Nephron progenitor cell (in vitro differentiated cells): ENCODE measurements around the gene DHX58.
A peak's percentile ranks its signal among the peaks of the same experiment; 100 is the strongest.

Experiments used
- DNase-seq: peaks from one replicate; pipeline ENCODE4 v3.0.0; 2021
- H3K27ac Mint-ChIP-seq: 2 replicates; pipeline ENCODE4 v1.8.0; 2021; ENCODE audit warnings: mild to moderate bottlenecking, moderate library complexity, mixed read lengths
- H3K27me3 Mint-ChIP-seq: 2 replicates; pipeline ENCODE4 v1.8.0; 2021; ENCODE audit warnings: mild to moderate bottlenecking, low read depth, mixed read lengths; ENCODE audit not compliant: poor library complexity
- H3K36me3 Mint-ChIP-seq: 2 replicates; pipeline ENCODE4 v1.8.0; 2021; ENCODE audit warnings: low read depth, mixed read lengths
- H3K4me1 Mint-ChIP-seq: 2 replicates; pipeline ENCODE4 v1.8.0; 2021; ENCODE audit warnings: mixed read lengths
- H3K4me3 Mint-ChIP-seq: 2 replicates; pipeline ENCODE4 v1.8.0; 2021; ENCODE audit warnings: mild to moderate bottlenecking, moderate library complexity, mixed read lengths
- H3K9me3 Mint-ChIP-seq: 2 replicates; pipeline ENCODE4 v1.8.0; 2021; ENCODE audit warnings: mild to moderate bottlenecking, moderate library complexity, mixed read lengths
- TF ChIP-seq, protein P1 (sequence below): fragments of 200-600 bp; sonication (generic); IDR thresholded peaks from 2 replicates; pipeline ENCODE4 v1.5.0; 2021; ENCODE audit warnings: antibody characterized with exemption

Gene DHX58

DNA sequence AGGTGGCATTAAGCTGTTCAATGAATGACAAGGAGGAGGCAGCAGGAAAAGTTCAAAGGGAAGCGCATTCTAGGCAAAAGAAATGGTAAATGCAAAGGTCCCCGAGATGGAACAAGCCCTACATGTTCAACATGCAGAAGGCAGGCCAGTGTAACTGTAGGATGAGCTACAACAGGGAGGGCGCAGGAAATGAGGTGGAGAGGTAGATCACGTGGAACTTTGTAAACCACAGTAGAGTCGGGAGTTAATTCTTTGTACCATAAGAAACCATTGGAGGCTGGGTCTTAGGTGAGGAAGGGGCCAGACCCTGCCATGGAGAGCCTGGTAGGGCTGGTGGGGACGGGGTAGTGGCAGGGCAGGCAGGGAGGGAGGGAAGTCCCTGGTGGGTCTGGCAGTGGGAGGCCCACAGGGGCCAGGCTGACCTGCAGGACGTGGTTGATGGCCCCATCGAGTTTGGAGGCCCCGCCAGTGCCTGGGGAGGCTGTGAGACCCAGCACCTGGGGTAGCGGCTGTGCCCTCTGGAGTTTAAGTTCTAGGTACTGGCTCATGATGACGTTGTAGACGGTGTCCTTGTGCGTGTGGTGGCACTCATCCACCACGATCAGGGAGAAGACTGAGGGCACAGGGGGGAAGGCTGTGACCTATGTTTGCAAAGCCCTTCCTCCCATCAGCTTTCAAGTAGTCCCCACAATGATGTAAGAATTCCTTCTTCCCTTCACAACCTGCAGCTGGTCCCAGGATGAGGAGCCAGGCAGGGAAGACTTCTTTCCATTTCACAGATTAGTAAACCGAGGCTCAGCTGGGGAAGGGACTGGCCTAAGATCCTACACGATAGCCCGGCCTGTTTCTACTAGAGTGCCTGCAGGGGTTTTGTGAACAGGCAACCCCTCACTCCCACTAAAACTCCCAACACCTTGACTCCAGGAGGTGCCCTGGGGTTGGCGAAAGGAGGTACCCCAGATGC lies 1.9 kb downstream of the DHX58 start:
- Mint-ChIP-seq H3K9me3 (no peaks in the 10 kb centered on the region), H3K36me3 (peaks cover 2% of the 10 kb centered on the region), H3K4me1 (peaks cover 38% of the 10 kb centered on the region), H3K27me3 (peaks cover 30% of the 10 kb centered on the region), H3K4me3 (no peak overlapping the region), H3K27ac (no peak overlapping the region)
- TF ChIP-seq, protein P1, sequence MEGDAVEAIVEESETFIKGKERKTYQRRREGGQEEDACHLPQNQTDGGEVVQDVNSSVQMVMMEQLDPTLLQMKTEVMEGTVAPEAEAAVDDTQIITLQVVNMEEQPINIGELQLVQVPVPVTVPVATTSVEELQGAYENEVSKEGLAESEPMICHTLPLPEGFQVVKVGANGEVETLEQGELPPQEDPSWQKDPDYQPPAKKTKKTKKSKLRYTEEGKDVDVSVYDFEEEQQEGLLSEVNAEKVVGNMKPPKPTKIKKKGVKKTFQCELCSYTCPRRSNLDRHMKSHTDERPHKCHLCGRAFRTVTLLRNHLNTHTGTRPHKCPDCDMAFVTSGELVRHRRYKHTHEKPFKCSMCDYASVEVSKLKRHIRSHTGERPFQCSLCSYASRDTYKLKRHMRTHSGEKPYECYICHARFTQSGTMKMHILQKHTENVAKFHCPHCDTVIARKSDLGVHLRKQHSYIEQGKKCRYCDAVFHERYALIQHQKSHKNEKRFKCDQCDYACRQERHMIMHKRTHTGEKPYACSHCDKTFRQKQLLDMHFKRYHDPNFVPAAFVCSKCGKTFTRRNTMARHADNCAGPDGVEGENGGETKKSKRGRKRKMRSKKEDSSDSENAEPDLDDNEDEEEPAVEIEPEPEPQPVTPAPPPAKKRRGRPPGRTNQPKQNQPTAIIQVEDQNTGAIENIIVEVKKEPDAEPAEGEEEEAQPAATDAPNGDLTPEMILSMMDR = no peak
- no peak for DNase-seq

DNA sequence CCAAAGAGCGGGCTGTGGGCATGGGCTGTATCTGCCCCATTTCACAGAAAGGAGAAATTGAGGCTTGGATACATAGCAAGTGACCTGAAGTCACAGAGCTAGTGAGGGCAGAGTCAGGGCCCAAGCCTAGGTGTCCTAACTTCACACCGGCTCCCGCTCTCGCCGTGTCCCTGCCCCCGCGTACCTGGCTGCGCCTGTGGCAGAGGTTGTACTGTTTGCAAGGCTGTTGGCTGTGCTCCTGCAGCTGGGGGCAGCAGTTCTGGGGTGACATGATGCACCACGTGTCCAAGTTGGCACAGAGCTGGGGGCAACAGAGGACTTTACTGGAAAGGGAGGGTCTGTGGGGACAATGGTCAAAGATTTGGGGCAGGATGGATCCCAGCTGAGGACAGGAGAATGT lies 3.4 kb downstream of the DHX58 start:
- H3K4me3 Mint-ChIP-seq = no peak overlapping the region
- TF ChIP-seq, protein P1 = no peak
- DNase-seq = no peak
- no peak overlapping the region for H3K27ac Mint-ChIP-seq
- peaks cover 39% of the 10 kb centered on the region for H3K4me1 Mint-ChIP-seq
- H3K27me3 Mint-ChIP-seq = peaks cover 40% of the 10 kb centered on the region
- no peaks in the 10 kb centered on the region for H3K9me3 Mint-ChIP-seq
- H3K36me3 Mint-ChIP-seq = no peaks in the 10 kb centered on the region

DNA sequence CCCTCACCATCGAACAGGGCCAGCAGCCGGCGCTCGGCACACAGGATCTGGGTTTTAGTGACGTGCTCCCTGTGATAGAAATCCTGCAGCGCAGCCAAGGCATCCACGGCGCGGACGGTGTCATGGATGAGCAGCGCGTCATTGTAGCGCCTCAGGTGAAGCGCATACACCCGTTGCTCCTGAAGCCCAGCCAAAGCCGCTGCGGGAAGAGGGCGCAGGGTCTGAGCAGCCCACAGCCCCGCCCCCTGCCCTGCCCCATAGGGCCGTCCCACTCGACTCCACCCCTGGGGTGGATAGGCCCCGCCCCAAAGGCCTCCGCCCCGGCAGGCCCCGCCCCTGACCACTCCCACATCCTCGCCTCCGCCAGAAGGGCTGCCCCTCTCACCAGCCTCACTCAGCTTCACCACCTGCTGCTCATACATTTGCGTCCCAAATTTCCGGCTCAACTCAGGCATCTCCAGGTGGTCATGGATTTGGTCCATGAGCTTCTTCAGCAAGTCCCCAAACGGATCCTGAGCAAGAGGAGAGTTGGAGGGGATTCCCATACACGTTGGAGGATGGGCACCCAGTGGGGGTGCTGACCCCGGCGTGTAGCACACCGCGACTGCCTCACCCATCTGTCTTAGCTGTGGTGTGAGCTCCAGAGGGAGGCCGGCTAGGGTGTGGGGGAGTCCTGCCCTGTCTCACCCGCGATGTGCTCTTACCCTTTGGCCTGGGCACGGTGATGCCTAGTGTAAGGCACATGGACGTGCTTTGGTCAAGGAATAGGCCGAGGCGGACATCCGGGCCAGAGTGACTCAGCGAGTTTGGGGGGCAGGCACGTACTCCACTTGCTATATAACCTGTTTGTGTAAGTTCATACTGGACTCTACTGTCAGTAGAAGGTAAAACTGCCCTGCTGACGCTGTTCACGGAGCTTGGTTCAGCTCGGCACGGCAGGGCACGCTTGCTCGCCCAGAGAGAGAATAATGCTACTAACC lies 4.6 kb downstream of the DHX58 start:
- H3K4me1 Mint-ChIP-seq = peaks cover 39% of the 10 kb centered on the region
- H3K4me3 Mint-ChIP-seq = peak overlapping the region; percentile 74
- TF ChIP-seq, protein P1 = no peak
- H3K27ac Mint-ChIP-seq = no peak overlapping the region
- peak; percentile 99 for DNase-seq
- H3K27me3 Mint-ChIP-seq = peaks cover 43% of the 10 kb centered on the region
- H3K36me3 Mint-ChIP-seq = no peaks in the 10 kb centered on the region
- no peaks in the 10 kb centered on the region for H3K9me3 Mint-ChIP-seq

DNA sequence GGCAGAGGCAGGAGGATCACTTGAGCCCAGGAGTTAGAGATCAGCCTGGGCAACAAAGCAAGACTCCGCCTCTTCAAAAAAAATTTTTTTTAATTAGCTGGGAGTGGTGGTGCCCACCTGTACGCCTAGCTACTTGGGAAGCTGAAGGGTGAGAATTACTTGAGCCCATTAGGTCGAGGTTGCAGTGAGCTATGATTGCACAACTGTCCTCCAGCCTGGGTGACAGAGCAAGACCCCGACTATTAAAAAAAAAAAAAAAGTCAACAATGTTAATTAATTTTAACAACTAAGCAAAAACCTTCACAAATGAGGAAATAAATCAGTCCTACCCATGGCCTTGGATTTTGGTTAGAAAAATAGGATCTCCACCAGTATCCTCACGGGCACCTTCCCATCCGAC lies 5.4 kb downstream of the DHX58 start:
- peaks cover 32% of the 10 kb centered on the region for H3K4me1 Mint-ChIP-seq
- no peak for DNase-seq
- H3K36me3 Mint-ChIP-seq = no peaks in the 10 kb centered on the region
- H3K27ac Mint-ChIP-seq = no peak overlapping the region
- TF ChIP-seq, protein P1 = no peak
- peak overlapping the region; percentile 74 for H3K4me3 Mint-ChIP-seq
- H3K9me3 Mint-ChIP-seq = no peaks in the 10 kb centered on the region
- H3K27me3 Mint-ChIP-seq = peaks cover 43% of the 10 kb centered on the region

DNA sequence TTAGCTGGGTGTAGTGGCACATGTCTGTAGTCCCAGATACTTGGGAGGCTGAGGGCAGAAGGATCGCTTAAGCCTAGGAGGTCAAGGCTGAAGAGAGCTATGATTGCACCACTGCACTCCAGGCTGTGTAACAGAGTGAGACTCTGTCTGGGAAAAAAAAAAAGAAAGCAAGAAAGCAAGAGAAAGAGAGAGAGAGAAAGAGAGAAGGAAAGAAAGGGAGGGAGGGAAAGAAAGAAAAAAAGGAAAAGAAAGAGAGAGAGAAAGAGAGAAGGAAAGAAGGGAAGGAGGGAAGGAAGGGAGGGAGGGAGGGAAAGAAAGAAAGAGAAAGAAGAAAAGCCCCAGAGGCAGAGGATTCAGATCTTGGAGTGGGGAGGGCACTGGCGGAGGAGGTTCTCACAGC lies 6.5 kb downstream of the DHX58 start:
- Mint-ChIP-seq H3K9me3 (no peaks in the 10 kb centered on the region), H3K27ac (peak overlapping the region; percentile 44), H3K36me3 (no peaks in the 10 kb centered on the region), H3K27me3 (peaks cover 51% of the 10 kb centered on the region), H3K4me3 (peak overlapping the region; percentile 44), H3K4me1 (peaks cover 28% of the 10 kb centered on the region)
- TF ChIP-seq, protein P1 = no peak
- DNase-seq = no peak
